Fibroblast of the aortic adventitia (primary cell): ENCODE results near the gene ZNF536. TPM values are rescaled to one million over a fixed set of nuclear protein-coding genes. Genes with fewer than 3 reads are reported as not detected.

ENCODE experiments used
- DNase-seq: peaks from one replicate; pipeline ENCODE4 v3.0.0-alpha.2; 2010; ENCODE audit warnings: low read depth
- H3K4me3 ChIP-seq: 2 replicates; pipeline ENCODE4 v1.5.1; 2011; ENCODE audit warnings: low read depth, mild to moderate bottlenecking, control low read depth, low read length, moderate library complexity
- total RNA-seq: library from RNA; depleted of rRNA; stranded (reverse); fragments of >200 nt; gene quantifications from 2 replicates; pipeline ENCODE4 v1.2.3, GENCODE V29; 2012; ENCODE audit warnings: low replicate concordance
- TF ChIP-seq, protein P1 (sequence below): IDR thresholded peaks from 2 replicates; pipeline ENCODE4 v1.5.1; 2011; ENCODE audit warnings: mild to moderate bottlenecking, low read length, control low read depth, inconsistent platforms; ENCODE audit not compliant: insufficient read depth

ZNF536 gene
- total RNA-seq, 1 donor = 0.90 TPM

DNA sequence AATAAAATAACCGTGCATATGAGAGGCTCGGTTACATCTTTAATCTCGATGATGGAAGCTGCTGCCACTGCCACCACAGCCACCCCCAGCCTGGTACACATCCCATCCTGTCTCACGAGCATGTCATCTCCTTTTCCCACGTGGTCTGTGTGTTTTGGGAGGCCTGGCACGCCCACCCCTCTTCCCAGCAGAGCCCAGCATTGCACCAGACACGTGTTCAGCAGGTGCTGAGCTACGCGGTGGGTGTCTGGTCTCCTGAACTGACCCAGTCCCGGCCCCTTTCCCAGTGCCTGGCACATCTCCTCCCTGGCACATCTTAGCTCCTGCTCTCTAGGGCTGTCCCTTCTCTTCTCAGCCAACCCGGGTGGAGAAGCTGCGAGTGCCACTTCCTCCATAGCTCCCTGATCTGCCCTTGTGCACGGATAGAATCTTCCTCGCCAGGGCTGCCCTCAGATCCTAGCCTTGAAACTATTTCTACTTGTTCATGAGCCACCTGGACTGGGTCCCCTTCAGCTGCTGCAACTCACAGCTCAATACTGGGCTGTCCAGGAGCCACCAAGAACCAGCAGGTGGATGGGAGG lies 36.8 kb upstream of the ZNF536 start:
- no peak for DNase-seq
- no peak overlapping the region for H3K4me3 ChIP-seq
- TF ChIP-seq, protein P1, sequence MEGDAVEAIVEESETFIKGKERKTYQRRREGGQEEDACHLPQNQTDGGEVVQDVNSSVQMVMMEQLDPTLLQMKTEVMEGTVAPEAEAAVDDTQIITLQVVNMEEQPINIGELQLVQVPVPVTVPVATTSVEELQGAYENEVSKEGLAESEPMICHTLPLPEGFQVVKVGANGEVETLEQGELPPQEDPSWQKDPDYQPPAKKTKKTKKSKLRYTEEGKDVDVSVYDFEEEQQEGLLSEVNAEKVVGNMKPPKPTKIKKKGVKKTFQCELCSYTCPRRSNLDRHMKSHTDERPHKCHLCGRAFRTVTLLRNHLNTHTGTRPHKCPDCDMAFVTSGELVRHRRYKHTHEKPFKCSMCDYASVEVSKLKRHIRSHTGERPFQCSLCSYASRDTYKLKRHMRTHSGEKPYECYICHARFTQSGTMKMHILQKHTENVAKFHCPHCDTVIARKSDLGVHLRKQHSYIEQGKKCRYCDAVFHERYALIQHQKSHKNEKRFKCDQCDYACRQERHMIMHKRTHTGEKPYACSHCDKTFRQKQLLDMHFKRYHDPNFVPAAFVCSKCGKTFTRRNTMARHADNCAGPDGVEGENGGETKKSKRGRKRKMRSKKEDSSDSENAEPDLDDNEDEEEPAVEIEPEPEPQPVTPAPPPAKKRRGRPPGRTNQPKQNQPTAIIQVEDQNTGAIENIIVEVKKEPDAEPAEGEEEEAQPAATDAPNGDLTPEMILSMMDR = no peak

- H3K4me3 ChIP-seq = no peak overlapping the region
- no peak for DNase-seq
- TF ChIP-seq, protein P1 = no peak
Observed at GRCh38 chr19:30336290-30336689, 35.9 kb upstream of the ZNF536 start.

DNA sequence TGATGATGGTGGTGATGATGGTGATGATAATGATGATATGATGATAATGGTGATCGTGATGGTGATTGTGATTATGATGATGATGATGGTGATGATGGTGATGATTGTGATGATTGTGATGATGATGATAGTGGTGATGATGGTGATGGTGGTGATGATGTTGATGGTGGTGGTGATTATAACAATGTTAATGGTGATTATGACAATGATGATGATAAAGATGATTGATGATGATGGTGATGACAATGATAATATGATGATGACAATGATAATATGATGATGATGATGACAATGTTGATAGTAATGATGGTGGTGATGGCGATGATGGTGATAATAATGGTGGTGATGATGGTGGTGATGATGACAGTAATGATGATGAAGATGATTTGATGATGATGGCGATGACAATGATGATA lies 34.1 kb upstream of the ZNF536 start:
- H3K4me3 ChIP-seq = no peak overlapping the region
- no peak for DNase-seq
- TF ChIP-seq, protein P1 = no peak

DNA sequence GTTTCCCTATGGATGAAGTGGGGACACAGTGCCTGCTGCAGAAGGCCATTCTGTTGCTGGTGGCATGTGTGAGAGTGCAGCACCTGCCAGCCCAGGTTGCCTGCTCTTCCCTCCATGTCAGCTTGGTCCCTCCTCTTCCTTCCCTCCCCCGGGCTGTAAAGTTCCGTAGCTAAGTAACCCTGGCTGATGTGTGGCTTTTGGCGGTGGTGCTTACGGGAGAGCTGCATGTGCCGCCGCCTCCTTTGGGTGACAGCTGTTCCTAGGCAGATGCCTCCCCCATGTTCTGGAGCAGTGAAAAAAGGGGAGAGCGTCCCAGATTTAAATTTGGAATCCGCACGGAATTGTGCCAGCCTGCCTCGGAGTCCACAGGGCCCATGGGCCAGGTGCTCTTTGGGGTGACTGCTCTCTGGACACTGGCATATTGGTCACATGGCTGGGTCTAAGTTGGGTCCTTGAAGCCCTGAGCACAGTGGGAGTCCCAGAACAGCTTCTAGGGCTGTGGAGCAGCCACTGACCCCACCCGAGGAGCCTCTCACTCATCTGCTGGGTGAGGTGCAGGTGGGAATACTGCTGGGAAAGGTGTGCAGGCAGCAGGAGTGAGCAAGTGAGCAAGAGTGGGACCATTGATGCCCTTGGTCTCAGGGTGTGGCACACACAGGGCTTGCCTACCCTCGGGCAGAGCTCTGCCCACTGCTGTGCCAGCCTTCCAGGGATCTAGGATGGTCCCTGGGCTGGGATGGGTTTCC lies 33.1 kb upstream of the ZNF536 start:
- H3K4me3 ChIP-seq = no peak overlapping the region
- TF ChIP-seq, protein P1 = no peak
- no peak for DNase-seq

- TF ChIP-seq, protein P1 = no peak
- no peak for DNase-seq
- H3K4me3 ChIP-seq = no peak overlapping the region
Observed at GRCh38 chr19:30339624-30340525, 32.3 kb upstream of the ZNF536 start.

GRCh38 chr19:30340771-30341561 lies 31.2 kb upstream of the ZNF536 start:
- TF ChIP-seq, protein P1 = no peak
- no peak for DNase-seq
- no peak overlapping the region for H3K4me3 ChIP-seq
